ENCODE measurements around the gene MASP1. TPM values are rescaled to one million over a fixed set of nuclear protein-coding genes. Genes with fewer than 3 reads are reported as not detected.
A peak's percentile ranks its signal among the peaks of the same experiment; 100 is the strongest.

The MASP1 gene
- total and polyA plus RNA-seq, 2 experiments from 2014 or later = 1.6 to 3.0 TPM

DNA sequence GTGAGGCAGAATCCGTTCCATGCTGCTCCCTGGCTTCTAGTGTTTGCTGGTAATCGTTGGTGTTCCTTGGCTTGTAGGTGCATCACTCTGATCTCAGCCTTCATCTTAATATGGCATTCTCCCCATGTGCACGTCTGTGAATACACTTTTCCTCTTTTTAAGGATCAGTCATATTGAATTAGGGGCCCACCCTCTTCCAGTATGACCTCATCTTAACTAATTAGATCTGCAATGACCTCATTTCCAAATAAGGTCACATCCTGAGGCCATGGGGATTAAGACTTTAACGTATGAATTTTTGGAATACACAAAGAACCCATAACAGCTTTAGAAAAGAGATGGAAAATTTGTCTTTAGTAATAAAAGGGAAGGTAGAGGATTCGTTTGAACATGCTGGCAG is 34.1 kb upstream of the MASP1 start:
- no peaks in the 10 kb centered on the region for H3K79me2 ChIP-seq (replicated peaks; ENCODE audit: insufficient read depth)
- 0 out of 2 replicates have a peak overlapping the region, but pooled peaks have one; percentile 38 for H2AFZ ChIP-seq
- TF ChIP-seq, protein P1, sequence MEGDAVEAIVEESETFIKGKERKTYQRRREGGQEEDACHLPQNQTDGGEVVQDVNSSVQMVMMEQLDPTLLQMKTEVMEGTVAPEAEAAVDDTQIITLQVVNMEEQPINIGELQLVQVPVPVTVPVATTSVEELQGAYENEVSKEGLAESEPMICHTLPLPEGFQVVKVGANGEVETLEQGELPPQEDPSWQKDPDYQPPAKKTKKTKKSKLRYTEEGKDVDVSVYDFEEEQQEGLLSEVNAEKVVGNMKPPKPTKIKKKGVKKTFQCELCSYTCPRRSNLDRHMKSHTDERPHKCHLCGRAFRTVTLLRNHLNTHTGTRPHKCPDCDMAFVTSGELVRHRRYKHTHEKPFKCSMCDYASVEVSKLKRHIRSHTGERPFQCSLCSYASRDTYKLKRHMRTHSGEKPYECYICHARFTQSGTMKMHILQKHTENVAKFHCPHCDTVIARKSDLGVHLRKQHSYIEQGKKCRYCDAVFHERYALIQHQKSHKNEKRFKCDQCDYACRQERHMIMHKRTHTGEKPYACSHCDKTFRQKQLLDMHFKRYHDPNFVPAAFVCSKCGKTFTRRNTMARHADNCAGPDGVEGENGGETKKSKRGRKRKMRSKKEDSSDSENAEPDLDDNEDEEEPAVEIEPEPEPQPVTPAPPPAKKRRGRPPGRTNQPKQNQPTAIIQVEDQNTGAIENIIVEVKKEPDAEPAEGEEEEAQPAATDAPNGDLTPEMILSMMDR (conservative IDR thresholded peaks at IDR 0.05; ENCODE audit: low read depth in 2 of 2) = no peak
- no peak for TF ChIP-seq STAT1 (IDR thresholded peaks at IDR 0.05; ENCODE audit: unreplicated experiment)
- TF ChIP-seq JUNB (IDR thresholded peaks at IDR 0.05; ENCODE audit: unreplicated experiment) = no peak
- TF ChIP-seq ZNF114 (CRISPR knock-in tag; IDR thresholded peaks at IDR 0.05) = no peak
- TF ChIP-seq, protein P2, sequence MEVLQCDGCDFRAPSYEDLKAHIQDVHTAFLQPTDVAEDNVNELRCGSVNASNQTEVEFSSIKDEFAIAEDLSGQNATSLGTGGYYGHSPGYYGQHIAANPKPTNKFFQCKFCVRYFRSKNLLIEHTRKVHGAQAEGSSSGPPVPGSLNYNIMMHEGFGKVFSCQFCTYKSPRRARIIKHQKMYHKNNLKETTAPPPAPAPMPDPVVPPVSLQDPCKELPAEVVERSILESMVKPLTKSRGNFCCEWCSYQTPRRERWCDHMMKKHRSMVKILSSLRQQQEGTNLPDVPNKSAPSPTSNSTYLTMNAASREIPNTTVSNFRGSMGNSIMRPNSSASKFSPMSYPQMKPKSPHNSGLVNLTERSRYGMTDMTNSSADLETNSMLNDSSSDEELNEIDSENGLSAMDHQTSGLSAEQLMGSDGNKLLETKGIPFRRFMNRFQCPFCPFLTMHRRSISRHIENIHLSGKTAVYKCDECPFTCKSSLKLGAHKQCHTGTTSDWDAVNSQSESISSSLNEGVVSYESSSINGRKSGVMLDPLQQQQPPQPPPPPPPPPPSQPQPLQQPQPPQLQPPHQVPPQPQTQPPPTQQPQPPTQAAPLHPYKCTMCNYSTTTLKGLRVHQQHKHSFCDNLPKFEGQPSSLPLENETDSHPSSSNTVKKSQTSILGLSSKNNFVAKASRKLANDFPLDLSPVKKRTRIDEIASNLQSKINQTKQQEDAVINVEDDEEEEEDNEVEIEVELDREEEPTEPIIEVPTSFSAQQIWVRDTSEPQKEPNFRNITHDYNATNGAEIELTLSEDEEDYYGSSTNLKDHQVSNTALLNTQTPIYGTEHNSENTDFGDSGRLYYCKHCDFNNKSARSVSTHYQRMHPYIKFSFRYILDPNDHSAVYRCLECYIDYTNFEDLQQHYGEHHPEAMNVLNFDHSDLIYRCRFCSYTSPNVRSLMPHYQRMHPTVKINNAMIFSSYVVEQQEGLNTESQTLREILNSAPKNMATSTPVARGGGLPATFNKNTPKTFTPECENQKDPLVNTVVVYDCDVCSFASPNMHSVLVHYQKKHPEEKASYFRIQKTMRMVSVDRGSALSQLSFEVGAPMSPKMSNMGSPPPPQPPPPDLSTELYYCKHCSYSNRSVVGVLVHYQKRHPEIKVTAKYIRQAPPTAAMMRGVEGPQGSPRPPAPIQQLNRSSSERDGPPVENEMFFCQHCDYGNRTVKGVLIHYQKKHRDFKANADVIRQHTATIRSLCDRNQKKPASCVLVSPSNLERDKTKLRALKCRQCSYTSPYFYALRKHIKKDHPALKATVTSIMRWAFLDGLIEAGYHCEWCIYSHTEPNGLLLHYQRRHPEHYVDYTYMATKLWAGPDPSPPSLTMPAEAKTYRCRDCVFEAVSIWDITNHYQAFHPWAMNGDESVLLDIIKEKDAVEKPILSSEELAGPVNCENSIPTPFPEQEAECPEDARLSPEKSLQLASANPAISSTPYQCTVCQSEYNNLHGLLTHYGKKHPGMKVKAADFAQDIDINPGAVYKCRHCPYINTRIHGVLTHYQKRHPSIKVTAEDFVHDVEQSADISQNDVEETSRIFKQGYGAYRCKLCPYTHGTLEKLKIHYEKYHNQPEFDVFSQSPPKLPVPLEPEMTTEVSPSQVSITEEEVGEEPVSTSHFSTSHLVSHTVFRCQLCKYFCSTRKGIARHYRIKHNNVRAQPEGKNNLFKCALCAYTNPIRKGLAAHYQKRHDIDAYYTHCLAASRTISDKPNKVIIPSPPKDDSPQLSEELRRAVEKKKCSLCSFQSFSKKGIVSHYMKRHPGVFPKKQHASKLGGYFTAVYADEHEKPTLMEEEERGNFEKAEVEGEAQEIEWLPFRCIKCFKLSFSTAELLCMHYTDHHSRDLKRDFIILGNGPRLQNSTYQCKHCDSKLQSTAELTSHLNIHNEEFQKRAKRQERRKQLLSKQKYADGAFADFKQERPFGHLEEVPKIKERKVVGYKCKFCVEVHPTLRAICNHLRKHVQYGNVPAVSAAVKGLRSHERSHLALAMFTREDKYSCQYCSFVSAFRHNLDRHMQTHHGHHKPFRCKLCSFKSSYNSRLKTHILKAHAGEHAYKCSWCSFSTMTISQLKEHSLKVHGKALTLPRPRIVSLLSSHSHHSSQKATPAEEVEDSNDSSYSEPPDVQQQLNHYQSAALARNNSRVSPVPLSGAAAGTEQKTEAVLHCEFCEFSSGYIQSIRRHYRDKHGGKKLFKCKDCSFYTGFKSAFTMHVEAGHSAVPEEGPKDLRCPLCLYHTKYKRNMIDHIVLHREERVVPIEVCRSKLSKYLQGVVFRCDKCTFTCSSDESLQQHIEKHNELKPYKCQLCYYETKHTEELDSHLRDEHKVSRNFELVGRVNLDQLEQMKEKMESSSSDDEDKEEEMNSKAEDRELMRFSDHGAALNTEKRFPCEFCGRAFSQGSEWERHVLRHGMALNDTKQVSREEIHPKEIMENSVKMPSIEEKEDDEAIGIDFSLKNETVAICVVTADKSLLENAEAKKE (CRISPR knock-in tag; IDR thresholded peaks at IDR 0.05) = no peak
- no peak for TF ChIP-seq EZH2 (IDR thresholded peaks at IDR 0.05; ENCODE audit: low read depth, unreplicated experiment)
- TF ChIP-seq EZH2phosphoT487 (IDR thresholded peaks at IDR 0.05; ENCODE audit: unreplicated experiment) = no peak
- no peaks in the 10 kb centered on the region for H3K9me3 Mint-ChIP-seq
- ATAC-seq (no peak), DNase-seq (ENCODE audit: low spot score) (no peak)
- no peaks in the 10 kb centered on the region for H4K20me1 ChIP-seq (replicated peaks; ENCODE audit: insufficient read depth)
- H3K4me3 ChIP-seq = no peak overlapping the region
- no peaks in the 10 kb centered on the region for H3K27me3 Mint-ChIP-seq (ENCODE audit: insufficient read depth, low read depth, poor library complexity)
- peaks cover 8% of the 10 kb centered on the region for H3K4me1 ChIP-seq (ENCODE audit: insufficient read depth)
- H3K36me3 Mint-ChIP-seq (ENCODE audit: low read depth) = peaks cover 2% of the 10 kb centered on the region; the same call in 2 of the 3 replicates
- H3K9me2 ChIP-seq (ENCODE audit: insufficient read depth) = peaks cover 27% of the 10 kb centered on the region
- H3K27ac Mint-ChIP-seq = no peak overlapping the region
- H3K27me3 ChIP-seq (ENCODE audit: insufficient read depth) = no peaks in the 10 kb centered on the region
- H3K4me1 Mint-ChIP-seq = peaks cover 10% of the 10 kb centered on the region
- H3K4me3 Mint-ChIP-seq = no peak overlapping the region
- no peak overlapping the region for H3K4me2 ChIP-seq
- H3F3A ChIP-seq (replicated peaks; ENCODE audit: low read depth) = no peaks in the 10 kb centered on the region
- no peaks in the 10 kb centered on the region for H3K36me3 ChIP-seq (ENCODE audit: insufficient read depth)
- no peak overlapping the region for H3K27ac ChIP-seq (ENCODE audit: low read depth)
